ENCODE measurements around the gene ABCF1. TPM values are rescaled to one million over a fixed set of nuclear protein-coding genes. Genes with fewer than 3 reads are reported as not detected.

Gene ABCF1
- total and polyA plus RNA-seq, 9 of the 15 experiments (the other 6 are each of a cell fraction or from before 2014, with no cell fraction given), result 41.6 to 193 (median 102) TPM

DNA sequence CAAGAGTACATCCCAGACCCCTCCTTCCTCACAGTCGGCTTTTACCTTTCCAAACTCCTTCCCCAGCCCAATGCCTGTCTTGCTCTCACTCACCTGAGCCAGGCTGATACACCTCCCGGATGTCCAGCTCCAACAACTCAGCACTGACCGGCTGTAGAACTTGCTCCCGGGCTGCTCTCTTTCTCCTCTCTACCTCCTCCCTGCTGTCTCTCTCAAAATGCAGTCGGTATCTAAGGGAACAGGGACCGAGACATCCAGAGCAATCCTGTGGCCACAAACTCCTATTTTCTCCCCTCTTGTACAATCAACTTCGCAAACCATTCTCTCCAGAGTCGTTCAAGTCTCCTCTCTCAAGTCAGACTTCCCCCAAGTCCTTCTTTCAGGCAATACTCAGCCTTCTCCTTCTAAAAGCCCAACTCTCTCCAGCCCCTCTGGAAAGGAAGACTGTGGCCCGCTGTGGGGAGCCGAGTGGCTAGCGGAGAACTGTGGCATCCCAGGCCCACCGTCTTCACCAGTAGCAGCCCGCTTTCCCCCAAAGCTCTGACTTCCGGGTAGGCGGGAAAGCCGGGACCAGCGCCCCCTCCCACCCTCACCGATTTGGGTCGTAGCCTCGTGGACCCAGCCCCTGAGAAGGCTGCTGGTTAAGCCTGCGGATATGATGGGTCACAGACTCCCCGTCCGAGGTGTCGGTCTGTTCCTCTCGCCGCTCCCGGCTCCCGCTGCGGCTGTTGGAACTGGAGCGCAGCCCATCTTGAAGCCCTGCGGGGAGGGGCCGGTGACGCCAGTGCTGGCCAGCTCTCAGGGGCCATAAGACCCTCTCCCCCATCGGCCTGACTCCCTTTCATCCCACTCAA, 16.1 kb upstream of the ABCF1 start (continued):
- TF ChIP-seq, protein P1, sequence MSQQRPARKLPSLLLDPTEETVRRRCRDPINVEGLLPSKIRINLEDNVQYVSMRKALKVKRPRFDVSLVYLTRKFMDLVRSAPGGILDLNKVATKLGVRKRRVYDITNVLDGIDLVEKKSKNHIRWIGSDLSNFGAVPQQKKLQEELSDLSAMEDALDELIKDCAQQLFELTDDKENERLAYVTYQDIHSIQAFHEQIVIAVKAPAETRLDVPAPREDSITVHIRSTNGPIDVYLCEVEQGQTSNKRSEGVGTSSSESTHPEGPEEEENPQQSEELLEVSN (IDR thresholded peaks at IDR 0.05; ENCODE audit: borderline replicate concordance in 1 of 2, extremely low read depth in 1 of 2, insufficient read depth in 1 of 2, insufficient read length in 1 of 2, low read depth in 1 of 2, low read length in 1 of 2, poor library complexity in 1 of 2, severe bottlenecking in 1 of 2), result peak in 1 of 2 experiments; percentile 50
- no peak for TF ChIP-seq FOXM1 (IDR thresholded peaks at IDR 0.05; ENCODE audit: low read depth)
- peak; percentile 53; the same call in 1 of the 2 replicates for TF ChIP-seq FOXM1 (CRISPR knock-in tag; IDR thresholded peaks at IDR 0.05; ENCODE audit: low read depth)
- peak; percentile 82 for TF ChIP-seq ELF1 (tag; IDR thresholded peaks at IDR 0.05)
- peak; percentile 40; the same call in 1 of the 2 replicates for TF ChIP-seq ETV1 (tag; conservative IDR thresholded peaks at IDR 0.05; ENCODE audit: low read depth)
- TF ChIP-seq ZNF644 (tag; IDR thresholded peaks at IDR 0.05; ENCODE audit: low read depth), result no peak
- TF ChIP-seq, protein P2, sequence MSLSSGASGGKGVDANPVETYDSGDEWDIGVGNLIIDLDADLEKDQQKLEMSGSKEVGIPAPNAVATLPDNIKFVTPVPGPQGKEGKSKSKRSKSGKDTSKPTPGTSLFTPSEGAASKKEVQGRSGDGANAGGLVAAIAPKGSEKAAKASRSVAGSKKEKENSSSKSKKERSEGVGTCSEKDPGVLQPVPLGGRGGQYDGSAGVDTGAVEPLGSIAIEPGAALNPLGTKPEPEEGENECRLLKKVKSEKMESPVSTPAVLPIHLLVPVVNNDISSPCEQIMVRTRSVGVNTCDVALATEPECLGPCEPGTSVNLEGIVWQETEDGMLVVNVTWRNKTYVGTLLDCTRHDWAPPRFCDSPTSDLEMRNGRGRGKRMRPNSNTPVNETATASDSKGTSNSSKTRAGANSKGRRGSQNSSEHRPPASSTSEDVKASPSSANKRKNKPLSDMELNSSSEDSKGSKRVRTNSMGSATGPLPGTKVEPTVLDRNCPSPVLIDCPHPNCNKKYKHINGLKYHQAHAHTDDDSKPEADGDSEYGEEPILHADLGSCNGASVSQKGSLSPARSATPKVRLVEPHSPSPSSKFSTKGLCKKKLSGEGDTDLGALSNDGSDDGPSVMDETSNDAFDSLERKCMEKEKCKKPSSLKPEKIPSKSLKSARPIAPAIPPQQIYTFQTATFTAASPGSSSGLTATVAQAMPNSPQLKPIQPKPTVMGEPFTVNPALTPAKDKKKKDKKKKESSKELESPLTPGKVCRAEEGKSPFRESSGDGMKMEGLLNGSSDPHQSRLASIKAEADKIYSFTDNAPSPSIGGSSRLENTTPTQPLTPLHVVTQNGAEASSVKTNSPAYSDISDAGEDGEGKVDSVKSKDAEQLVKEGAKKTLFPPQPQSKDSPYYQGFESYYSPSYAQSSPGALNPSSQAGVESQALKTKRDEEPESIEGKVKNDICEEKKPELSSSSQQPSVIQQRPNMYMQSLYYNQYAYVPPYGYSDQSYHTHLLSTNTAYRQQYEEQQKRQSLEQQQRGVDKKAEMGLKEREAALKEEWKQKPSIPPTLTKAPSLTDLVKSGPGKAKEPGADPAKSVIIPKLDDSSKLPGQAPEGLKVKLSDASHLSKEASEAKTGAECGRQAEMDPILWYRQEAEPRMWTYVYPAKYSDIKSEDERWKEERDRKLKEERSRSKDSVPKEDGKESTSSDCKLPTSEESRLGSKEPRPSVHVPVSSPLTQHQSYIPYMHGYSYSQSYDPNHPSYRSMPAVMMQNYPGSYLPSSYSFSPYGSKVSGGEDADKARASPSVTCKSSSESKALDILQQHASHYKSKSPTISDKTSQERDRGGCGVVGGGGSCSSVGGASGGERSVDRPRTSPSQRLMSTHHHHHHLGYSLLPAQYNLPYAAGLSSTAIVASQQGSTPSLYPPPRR (CRISPR knock-in tag; IDR thresholded peaks at IDR 0.05; ENCODE audit: borderline replicate concordance), result 0 out of 2 replicates have a peak, but pooled peaks have one; percentile 69
- TF ChIP-seq RNF219 (CRISPR knock-in tag; IDR thresholded peaks at IDR 0.05), result no peak
- TF ChIP-seq ZNF274 (IDR thresholded peaks at IDR 0.05; ENCODE audit: borderline replicate concordance, low read depth, low read length), result no peak

Data from K562 (cell line).